ENCODE measurements around the gene TENT5C. TPM values are rescaled to one million over a fixed set of nuclear protein-coding genes. Genes with fewer than 3 reads are reported as not detected.

The TENT5C gene
- polyA plus RNA-seq, 1 of the 3 experiments (the other 2 are of a cell fraction): 0.90 TPM

DNA sequence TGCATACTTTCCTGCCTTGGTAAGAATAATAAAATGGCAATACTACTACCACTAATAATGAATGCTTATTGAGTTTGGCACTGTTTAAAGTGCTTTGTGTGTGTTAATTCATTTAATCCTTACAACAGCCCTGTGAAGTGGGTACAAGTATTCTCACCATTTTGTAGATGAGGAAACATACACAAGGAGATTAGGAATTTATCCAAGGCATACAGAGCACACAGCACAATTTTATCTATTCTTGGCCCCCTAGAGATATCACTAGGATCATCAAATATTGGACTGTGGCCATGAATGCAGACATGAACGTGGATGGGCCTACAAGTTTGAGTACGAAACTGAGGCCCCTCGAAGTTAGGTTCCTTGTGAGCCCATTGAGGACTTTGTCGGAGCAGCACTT is 39.5 kb downstream of the TENT5C start:
- Histone ChIP-seq H3K9ac (no peak overlapping the region), H3K4me3 (ENCODE audit: low read depth in 2 of 2, low read length in 1 of 2) (no peak overlapping the region), H3K27me3 (ENCODE audit: insufficient read depth) (no peaks in the 10 kb centered on the region), H3K79me2 (ENCODE audit: insufficient read depth) (no peaks in the 10 kb centered on the region), H3K9me3 (no peaks in the 10 kb centered on the region), H3K27ac (ENCODE audit: low read depth in 2 of 2, low read length in 1 of 2) (no peak overlapping the region), H2AFZ (ENCODE audit: low read depth) (no peak overlapping the region), H4K20me1 (ENCODE audit: insufficient read depth) (no peaks in the 10 kb centered on the region), H3K4me1 (ENCODE audit: control insufficient read depth in 1 of 2, insufficient read depth in 2 of 2, low read depth in 1 of 2, low read length in 1 of 2) (peaks cover 0 to 3% of the 10 kb centered on the region in 2 experiments; a peak in 1 of 4 replicates), H3K4me2 (no peak overlapping the region), H3K36me3 (replicated peaks in 1 of 2; ENCODE audit: control insufficient read depth in 1 of 2, insufficient read depth in 2 of 2, low read length in 1 of 2) (no peaks in the 10 kb centered on the region), H3K9me2 (no peaks in the 10 kb centered on the region), H3F3A (replicated peaks; ENCODE audit: insufficient read depth) (no peaks in the 10 kb centered on the region)
- DNase-seq: no peak
- ChIA-PET POLR2A (no interaction called here), CTCF (no interaction called here)
- WGBS (ENCODE audit: low lambda C conversion rate): 51% methylated on average over 4 of the region's 4 CpGs
- TF ChIP-seq SIN3A (IDR thresholded peaks at IDR 0.05; ENCODE audit: borderline replicate concordance, low read depth, low read length): no peak
- no peak for TF ChIP-seq NRF1 (IDR thresholded peaks at IDR 0.05; ENCODE audit: low read depth, low read length)
- TF ChIP-seq, protein P1, sequence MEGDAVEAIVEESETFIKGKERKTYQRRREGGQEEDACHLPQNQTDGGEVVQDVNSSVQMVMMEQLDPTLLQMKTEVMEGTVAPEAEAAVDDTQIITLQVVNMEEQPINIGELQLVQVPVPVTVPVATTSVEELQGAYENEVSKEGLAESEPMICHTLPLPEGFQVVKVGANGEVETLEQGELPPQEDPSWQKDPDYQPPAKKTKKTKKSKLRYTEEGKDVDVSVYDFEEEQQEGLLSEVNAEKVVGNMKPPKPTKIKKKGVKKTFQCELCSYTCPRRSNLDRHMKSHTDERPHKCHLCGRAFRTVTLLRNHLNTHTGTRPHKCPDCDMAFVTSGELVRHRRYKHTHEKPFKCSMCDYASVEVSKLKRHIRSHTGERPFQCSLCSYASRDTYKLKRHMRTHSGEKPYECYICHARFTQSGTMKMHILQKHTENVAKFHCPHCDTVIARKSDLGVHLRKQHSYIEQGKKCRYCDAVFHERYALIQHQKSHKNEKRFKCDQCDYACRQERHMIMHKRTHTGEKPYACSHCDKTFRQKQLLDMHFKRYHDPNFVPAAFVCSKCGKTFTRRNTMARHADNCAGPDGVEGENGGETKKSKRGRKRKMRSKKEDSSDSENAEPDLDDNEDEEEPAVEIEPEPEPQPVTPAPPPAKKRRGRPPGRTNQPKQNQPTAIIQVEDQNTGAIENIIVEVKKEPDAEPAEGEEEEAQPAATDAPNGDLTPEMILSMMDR (IDR thresholded peaks at IDR 0.05): no peak
- TF ChIP-seq POLR2AphosphoS5 (IDR thresholded peaks at IDR 0.05; ENCODE audit: low read depth, low read length): no peak
- TF ChIP-seq FOSL2 (IDR thresholded peaks at IDR 0.05; ENCODE audit: borderline replicate concordance, low read depth): no peak
- no peak for TF ChIP-seq RCOR1 (IDR thresholded peaks at IDR 0.05; ENCODE audit: low read length)
- no peak for TF ChIP-seq TAF1 (IDR thresholded peaks at IDR 0.05; ENCODE audit: borderline replicate concordance, low read depth, low read length)
- no peak for TF ChIP-seq EP300 (IDR thresholded peaks at IDR 0.05; ENCODE audit: borderline replicate concordance in 1 of 2, low read depth in 1 of 2, low read length in 1 of 2)
- TF ChIP-seq, protein P2, sequence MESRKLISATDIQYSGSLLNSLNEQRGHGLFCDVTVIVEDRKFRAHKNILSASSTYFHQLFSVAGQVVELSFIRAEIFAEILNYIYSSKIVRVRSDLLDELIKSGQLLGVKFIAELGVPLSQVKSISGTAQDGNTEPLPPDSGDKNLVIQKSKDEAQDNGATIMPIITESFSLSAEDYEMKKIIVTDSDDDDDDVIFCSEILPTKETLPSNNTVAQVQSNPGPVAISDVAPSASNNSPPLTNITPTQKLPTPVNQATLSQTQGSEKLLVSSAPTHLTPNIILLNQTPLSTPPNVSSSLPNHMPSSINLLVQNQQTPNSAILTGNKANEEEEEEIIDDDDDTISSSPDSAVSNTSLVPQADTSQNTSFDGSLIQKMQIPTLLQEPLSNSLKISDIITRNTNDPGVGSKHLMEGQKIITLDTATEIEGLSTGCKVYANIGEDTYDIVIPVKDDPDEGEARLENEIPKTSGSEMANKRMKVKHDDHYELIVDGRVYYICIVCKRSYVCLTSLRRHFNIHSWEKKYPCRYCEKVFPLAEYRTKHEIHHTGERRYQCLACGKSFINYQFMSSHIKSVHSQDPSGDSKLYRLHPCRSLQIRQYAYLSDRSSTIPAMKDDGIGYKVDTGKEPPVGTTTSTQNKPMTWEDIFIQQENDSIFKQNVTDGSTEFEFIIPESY (IDR thresholded peaks at IDR 0.05; ENCODE audit: borderline replicate concordance, low read depth): no peak
- TF ChIP-seq, protein P3, sequence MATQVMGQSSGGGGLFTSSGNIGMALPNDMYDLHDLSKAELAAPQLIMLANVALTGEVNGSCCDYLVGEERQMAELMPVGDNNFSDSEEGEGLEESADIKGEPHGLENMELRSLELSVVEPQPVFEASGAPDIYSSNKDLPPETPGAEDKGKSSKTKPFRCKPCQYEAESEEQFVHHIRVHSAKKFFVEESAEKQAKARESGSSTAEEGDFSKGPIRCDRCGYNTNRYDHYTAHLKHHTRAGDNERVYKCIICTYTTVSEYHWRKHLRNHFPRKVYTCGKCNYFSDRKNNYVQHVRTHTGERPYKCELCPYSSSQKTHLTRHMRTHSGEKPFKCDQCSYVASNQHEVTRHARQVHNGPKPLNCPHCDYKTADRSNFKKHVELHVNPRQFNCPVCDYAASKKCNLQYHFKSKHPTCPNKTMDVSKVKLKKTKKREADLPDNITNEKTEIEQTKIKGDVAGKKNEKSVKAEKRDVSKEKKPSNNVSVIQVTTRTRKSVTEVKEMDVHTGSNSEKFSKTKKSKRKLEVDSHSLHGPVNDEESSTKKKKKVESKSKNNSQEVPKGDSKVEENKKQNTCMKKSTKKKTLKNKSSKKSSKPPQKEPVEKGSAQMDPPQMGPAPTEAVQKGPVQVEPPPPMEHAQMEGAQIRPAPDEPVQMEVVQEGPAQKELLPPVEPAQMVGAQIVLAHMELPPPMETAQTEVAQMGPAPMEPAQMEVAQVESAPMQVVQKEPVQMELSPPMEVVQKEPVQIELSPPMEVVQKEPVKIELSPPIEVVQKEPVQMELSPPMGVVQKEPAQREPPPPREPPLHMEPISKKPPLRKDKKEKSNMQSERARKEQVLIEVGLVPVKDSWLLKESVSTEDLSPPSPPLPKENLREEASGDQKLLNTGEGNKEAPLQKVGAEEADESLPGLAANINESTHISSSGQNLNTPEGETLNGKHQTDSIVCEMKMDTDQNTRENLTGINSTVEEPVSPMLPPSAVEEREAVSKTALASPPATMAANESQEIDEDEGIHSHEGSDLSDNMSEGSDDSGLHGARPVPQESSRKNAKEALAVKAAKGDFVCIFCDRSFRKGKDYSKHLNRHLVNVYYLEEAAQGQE (IDR thresholded peaks at IDR 0.05; ENCODE audit: low read depth, low read length): no peak
- TF ChIP-seq, protein P4, sequence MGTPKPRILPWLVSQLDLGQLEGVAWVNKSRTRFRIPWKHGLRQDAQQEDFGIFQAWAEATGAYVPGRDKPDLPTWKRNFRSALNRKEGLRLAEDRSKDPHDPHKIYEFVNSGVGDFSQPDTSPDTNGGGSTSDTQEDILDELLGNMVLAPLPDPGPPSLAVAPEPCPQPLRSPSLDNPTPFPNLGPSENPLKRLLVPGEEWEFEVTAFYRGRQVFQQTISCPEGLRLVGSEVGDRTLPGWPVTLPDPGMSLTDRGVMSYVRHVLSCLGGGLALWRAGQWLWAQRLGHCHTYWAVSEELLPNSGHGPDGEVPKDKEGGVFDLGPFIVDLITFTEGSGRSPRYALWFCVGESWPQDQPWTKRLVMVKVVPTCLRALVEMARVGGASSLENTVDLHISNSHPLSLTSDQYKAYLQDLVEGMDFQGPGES (IDR thresholded peaks at IDR 0.05; ENCODE audit: low read depth, low read length): no peak
- TF ChIP-seq RFX5 (IDR thresholded peaks at IDR 0.05; ENCODE audit: low read length): no peak
